Endothelial cell of umbilical vein (primary cell): ENCODE results near the gene MAP2K7.

Experiments used
- CTCF ChIP-seq, 2 donors: IDR thresholded peaks; 1 replicate in 1 of 2; 2 replicates in 1 of 2; pipeline ENCODE4 v1.5.1; 2011; ENCODE audit warnings: low read length in 2 of 2, mild to moderate bottlenecking in 2 of 2, moderate library complexity in 2 of 2, control low read depth in 1 of 2, inconsistent platforms in 1 of 2, low read depth in 1 of 2; ENCODE audit not compliant: insufficient read depth in 1 of 2; ENCODE audit errors: extremely low read depth in 1 of 2
- EZH2 ChIP-seq: IDR thresholded peaks from 2 replicates; pipeline ENCODE4 v1.6.1; 2012; ENCODE audit warnings: borderline replicate concordance, low read depth, mild to moderate bottlenecking, moderate library complexity, low read length, inconsistent platforms; ENCODE audit not compliant: severe bottlenecking
- GATA2 ChIP-seq: IDR thresholded peaks from 2 replicates; pipeline ENCODE4 v1.7.0; 2011; ENCODE audit warnings: low read depth, mild to moderate bottlenecking, moderate library complexity, mixed read lengths, low read length; ENCODE audit not compliant: insufficient read length, insufficient read depth
- JUN ChIP-seq: IDR thresholded peaks from 2 replicates; pipeline ENCODE4 v1.6.1; 2011; ENCODE audit warnings: borderline replicate concordance, low read depth; ENCODE audit not compliant: insufficient read length, insufficient read depth
- POLR2A ChIP-seq: IDR thresholded peaks from 2 replicates; pipeline ENCODE4 v1.6.1; 2012; ENCODE audit warnings: low read depth, mild to moderate bottlenecking, control low read depth, low read length
- POLR2AphosphoS5 ChIP-seq: IDR thresholded peaks from 2 replicates; pipeline ENCODE4 v1.6.1; 2012; ENCODE audit warnings: low read depth, mild to moderate bottlenecking, control low read depth, low read length, moderate library complexity; ENCODE audit not compliant: insufficient read depth
- TF ChIP-seq, protein P1 (sequence below): IDR thresholded peaks from 2 replicates; pipeline ENCODE4 v1.6.1; 2011; ENCODE audit not compliant: insufficient read depth, insufficient read length

DNA sequence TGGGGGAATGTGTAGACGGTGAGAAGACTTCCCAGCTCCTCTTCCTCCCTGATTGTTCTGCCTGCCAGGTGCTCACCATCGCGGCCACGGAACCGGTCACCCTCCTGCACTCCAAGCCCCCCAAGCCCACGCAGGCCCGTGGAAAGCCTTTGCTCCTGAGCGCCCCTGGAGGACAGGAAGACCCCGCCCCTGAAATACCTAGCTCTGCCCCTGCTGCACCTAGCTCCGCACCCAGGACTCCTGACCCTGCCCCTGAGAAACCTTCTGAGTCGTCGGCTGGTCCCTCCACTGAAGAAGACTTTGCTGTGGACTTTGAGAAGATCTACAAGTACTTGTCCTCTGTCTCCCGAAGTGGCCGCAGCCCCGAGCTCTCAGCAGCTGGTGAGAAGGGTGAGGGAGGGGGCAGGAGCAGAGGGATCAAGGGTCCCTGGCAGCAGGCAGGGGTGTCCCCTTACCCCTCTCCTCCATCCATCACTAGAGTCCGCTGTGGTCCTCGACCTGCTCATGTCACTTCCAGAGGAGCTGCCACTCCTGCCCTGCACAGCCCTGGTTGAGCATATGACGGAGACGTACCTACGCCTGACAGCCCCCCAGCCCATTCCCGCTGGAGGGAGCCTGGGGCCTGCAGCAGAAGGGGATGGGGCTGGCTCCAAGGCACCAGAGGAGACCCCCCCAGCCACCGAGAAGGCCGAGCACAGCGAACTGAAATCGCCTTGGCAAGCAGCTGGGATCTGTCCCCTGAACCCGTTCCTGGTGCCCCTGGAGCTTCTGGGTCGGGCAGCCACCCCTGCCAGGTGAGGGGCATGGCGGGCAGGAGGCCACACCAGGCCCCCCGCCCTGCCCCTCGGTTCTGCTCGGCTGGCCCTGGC, 18.5 kb downstream of the MAP2K7 start:
- no peak for TF ChIP-seq CTCF (IDR thresholded peaks at IDR 0.05; ENCODE audit: extremely low read depth in 1 of 2, insufficient read depth in 1 of 2, low read depth in 1 of 2, low read length in 2 of 2)
- TF ChIP-seq POLR2A: no peak
- no peak for TF ChIP-seq EZH2
- no peak for TF ChIP-seq JUN
- no peak for TF ChIP-seq POLR2AphosphoS5
- TF ChIP-seq, protein P1, sequence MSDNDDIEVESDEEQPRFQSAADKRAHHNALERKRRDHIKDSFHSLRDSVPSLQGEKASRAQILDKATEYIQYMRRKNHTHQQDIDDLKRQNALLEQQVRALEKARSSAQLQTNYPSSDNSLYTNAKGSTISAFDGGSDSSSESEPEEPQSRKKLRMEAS: no peak
- TF ChIP-seq GATA2: no peak
